ENCODE measurements around the gene IL13RA1. TPM values are rescaled to one million over a fixed set of nuclear protein-coding genes. Genes with fewer than 3 reads are reported as not detected.

Gene IL13RA1
- total and polyA plus RNA-seq, 2 of the 13 experiments (the other 11 are each of a cell fraction or from before 2014, with no cell fraction given): 56.6 to 73.5 TPM

- Histone ChIP-seq H3K9me3 (ENCODE audit: low read length) (no peaks in the 10 kb centered on the region), H3K4me2 (ENCODE audit: low read depth, low read length) (no peak overlapping the region), H3K4me3 (replicated peaks in 1 of 3; ENCODE audit: insufficient read depth in 1 of 3, low read depth in 2 of 3, low read length in 3 of 3) (no peak overlapping the region), H3K9ac (ENCODE audit: insufficient read depth, low read depth, low read length) (no peak overlapping the region), H3K79me2 (ENCODE audit: insufficient read depth, low read length) (peaks cover 58% of the 10 kb centered on the region), H3K27ac (ENCODE audit: extremely low read length, insufficient read depth, low read length) (no peak overlapping the region), H3K36me3 (replicated peaks in 1 of 2; ENCODE audit: control insufficient read depth in 1 of 2, insufficient read depth in 2 of 2, low read length in 2 of 2) (0 out of 5 replicates have a peak, but pooled peaks cover 0 to 4% of the 10 kb centered on the region in 2 experiments), H3K27me3 (ENCODE audit: control insufficient read depth in 1 of 2, insufficient read depth in 2 of 2, low read length in 2 of 2) (no peaks in the 10 kb centered on the region), H4K20me1 (ENCODE audit: insufficient read depth, low read length) (0 out of 2 replicates have a peak, but pooled peaks cover 3% of the 10 kb centered on the region), H3K4me1 (ENCODE audit: insufficient read depth, low read length) (peaks cover 34% of the 10 kb centered on the region), H2AFZ (ENCODE audit: low read length) (no peak overlapping the region)
- ChIA-PET POLR2A (no interaction called here), CTCF (ENCODE audit: low intra/inter-chr PET ratio, low total read pairs) (no interaction called here)
- ATAC-seq (no peak), FAIRE-seq (no peak), DNase-seq (ENCODE audit: low spot score) (no peak)
- intact Hi-C loops (cut with micrococcal nuclease; ENCODE audit: unreplicated experiment): no loop called here
- no TSS peak for BruUV-seq (replicated peaks)
- WGBS (ENCODE audit: low lambda C conversion rate): 98% methylated on average over 7 of the region's 7 CpGs
- TF ChIP-seq HDAC2 (CRISPR knock-in tag; IDR thresholded peaks at IDR 0.05) (no peak), CHCHD3 (CRISPR knock-in tag; IDR thresholded peaks at IDR 0.05) (no peak), SNAI1 (CRISPR knock-in tag; IDR thresholded peaks at IDR 0.05; ENCODE audit: borderline replicate concordance) (no peak), SMYD3 (CRISPR knock-in tag; IDR thresholded peaks at IDR 0.05) (no peak), FOSL1 (CRISPR knock-in tag; IDR thresholded peaks at IDR 0.05; ENCODE audit: borderline replicate concordance) (no peak), HNRNPK (IDR thresholded peaks at IDR 0.05; ENCODE audit: low read depth, low read length, poor library complexity, severe bottlenecking) (no peak)
- TF ChIP-seq, protein P1, sequence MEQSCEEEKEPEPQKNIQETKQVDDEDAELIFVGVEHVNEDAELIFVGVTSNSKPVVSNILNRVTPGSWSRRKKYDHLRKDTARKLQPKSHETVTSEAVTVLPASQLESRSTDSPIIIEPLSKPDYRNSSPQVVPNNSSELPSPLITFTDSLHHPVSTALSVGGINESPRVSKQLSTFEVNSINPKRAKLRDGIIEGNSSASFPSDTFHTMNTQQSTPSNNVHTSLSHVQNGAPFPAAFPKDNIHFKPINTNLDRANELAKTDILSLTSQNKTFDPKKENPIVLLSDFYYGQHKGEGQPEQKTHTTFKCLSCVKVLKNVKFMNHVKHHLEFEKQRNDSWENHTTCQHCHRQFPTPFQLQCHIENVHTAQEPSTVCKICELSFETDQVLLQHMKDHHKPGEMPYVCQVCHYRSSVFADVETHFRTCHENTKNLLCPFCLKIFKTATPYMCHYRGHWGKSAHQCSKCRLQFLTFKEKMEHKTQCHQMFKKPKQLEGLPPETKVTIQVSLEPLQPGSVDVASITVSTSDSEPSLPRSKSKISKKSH (CRISPR knock-in tag; IDR thresholded peaks at IDR 0.05; ENCODE audit: borderline replicate concordance): no peak
- in situ Hi-C loops (cut with HindIII; ENCODE audit: extremely low pct_ligation_motif_present, low pct_unique_long_range_greater_than_20kb): no loop called here
Observed at GRCh38 chrX:118736394-118737010, 9.1 kb downstream of the IL13RA1 start.
